ENCODE results near the gene YBX1.
"Not testable (repeated sequence)": the region's sequence is repeated elsewhere in the genome, so short reads cannot be mapped to it uniquely, and the experiment has no call there.

Gene YBX1

DNA sequence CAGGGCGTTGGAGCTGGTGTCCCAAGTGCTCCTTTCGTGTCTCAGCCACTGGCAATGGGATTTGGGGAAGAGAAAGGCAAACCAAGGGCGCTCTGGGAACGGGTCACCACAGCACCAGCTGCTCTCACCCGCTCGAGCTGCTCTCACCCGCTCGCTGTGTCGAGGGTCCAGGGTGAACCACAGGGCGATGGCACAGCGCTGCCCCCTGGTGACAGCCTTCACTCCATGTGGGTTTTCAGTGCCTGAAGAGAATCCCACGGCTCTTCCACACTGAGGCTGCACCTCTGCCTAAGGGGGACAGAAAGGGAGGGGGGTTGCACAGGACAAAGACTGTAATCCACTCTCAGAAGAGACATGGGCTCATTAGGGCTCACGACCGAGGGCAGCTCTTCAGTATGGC lies 64.9 kb downstream of the YBX1 start:
- H3K4me3 ChIP-seq (ENCODE audit: control insufficient read depth, low read depth, low read length): no peak overlapping the region
- DNase-seq (ENCODE audit: low read depth): no peak
- TF ChIP-seq, protein P1, sequence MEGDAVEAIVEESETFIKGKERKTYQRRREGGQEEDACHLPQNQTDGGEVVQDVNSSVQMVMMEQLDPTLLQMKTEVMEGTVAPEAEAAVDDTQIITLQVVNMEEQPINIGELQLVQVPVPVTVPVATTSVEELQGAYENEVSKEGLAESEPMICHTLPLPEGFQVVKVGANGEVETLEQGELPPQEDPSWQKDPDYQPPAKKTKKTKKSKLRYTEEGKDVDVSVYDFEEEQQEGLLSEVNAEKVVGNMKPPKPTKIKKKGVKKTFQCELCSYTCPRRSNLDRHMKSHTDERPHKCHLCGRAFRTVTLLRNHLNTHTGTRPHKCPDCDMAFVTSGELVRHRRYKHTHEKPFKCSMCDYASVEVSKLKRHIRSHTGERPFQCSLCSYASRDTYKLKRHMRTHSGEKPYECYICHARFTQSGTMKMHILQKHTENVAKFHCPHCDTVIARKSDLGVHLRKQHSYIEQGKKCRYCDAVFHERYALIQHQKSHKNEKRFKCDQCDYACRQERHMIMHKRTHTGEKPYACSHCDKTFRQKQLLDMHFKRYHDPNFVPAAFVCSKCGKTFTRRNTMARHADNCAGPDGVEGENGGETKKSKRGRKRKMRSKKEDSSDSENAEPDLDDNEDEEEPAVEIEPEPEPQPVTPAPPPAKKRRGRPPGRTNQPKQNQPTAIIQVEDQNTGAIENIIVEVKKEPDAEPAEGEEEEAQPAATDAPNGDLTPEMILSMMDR (IDR thresholded peaks at IDR 0.05; ENCODE audit: control insufficient read depth, insufficient read depth, low read depth, low read length, missing control alignments): peak; percentile 70

DNA sequence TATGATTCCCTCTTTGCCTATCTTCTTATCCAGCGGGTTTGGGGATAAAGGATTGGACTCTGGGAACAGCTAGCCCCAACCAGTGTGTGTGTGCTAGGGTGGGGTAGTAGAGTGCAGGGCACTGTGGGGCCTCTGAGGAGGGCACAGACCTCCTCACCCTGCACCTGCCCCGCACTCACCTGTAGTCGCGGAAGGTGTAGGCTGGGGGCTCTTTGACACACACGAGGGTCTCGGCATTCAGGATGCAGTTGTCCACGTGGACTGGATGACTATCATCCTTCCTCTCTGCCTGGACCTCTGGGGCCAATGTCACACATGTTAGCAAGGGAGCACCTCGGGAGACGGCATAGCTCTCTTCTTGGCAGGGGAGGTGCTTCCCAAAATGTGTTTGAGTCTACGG lies 65.8 kb downstream of the YBX1 start:
- no peak overlapping the region for H3K4me3 ChIP-seq (ENCODE audit: control insufficient read depth, low read depth, low read length)
- TF ChIP-seq, protein P1 (IDR thresholded peaks at IDR 0.05; ENCODE audit: control insufficient read depth, insufficient read depth, low read depth, low read length, missing control alignments): no peak
- no peak for DNase-seq (ENCODE audit: low read depth)

DNA sequence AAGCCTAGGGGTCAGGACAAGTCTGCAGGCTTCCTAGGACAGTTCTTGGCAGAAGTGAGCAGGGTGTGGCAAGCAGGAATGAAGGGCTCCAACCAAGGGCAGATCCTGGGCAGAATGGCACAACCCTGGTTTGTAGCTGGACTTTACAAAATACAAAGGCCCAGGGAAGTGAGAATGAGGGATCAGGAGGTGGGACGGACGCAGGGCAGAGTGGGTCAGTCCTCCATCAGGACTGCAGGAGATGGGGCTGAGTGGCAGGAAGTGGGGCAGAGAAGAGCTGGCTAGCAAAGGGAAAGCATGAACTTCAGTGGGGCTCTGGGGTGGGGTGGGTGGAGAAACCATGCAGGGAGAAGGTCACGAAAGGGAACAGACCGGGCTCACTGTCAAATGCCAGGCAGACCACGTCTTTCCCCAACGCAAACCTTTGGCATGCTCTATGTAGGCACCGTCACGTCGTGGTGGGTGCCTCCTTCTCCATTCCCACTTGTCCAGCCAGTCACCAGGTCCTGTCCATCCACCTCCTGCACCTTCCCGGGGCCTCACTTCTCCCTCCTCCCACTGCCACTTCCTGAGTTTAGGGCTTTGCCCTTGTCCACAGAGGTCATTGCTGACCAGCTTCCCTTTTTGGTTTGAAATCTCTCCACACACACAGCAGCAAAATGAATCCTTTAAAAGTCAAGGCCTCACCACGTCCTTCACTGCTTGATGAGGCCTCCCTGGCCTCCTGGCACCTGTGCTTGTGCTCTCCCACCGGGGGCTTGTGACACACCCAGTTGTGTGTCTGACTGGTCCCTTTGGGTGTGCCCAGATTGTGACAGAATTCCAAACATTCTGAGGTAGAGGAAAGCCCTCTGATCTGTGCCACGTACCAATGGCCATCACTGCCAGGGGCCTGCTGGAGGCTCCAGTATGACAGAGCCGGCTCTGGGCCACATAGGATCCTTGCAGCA lies 66.5 kb downstream of the YBX1 start:
- TF ChIP-seq, protein P1 (IDR thresholded peaks at IDR 0.05; ENCODE audit: control insufficient read depth, insufficient read depth, low read depth, low read length, missing control alignments): no peak
- DNase-seq (ENCODE audit: low read depth): no peak
- H3K4me3 ChIP-seq (ENCODE audit: control insufficient read depth, low read depth, low read length): no peak overlapping the region

DNA sequence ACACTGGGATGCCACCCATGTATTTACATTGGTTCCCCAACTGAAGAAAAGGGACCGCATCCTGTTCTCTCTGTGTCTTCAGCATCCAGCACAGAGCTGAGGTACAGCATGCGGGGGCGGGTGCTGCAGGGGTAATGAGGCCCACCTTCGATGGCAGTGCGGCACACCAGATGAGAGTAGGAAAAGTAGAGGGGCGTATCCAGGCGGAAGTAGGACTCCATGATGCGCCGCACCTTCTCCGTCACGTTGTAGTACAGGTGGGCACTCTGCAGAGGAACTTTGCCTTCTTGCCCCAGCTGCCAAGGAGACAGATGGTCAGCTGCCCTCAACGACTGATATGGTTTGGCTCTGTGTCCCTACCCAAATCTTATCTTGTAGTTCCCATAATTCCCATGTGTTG lies 67.8 kb downstream of the YBX1 start:
- no peak overlapping the region for H3K4me3 ChIP-seq (ENCODE audit: control insufficient read depth, low read depth, low read length)
- no peak for DNase-seq (ENCODE audit: low read depth)
- TF ChIP-seq, protein P1 (IDR thresholded peaks at IDR 0.05; ENCODE audit: control insufficient read depth, insufficient read depth, low read depth, low read length, missing control alignments): no peak

DNA sequence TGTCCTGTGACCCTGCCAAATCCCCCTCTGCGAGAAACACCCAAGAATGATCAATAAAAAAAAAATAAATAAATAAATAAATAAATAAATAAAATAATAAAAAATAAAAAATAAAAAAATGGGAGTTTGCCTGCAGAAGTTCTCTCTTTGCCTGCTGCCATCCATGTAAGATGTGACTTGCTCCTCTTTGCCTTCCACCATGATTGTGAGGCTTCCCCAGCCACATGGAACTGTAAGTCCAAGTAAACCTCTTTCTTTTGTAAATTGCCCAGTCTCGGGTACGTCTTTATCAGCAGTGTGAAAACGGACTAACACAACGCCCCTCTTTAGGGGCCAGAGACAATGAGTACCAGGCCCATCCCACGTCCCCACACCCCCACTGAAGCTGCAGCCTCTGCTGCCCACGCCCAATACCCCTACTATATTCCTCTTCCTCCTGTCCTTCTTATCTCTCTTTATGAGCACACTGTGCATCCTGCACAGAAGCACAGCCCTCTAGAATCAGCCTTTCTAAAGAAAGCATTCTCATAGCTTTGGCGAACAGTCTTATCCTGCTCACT lies 69.4 kb downstream of the YBX1 start:
- DNase-seq (ENCODE audit: low read depth); H3K4me3 ChIP-seq (ENCODE audit: control insufficient read depth, low read depth, low read length): not testable (repeated sequence)

DNA sequence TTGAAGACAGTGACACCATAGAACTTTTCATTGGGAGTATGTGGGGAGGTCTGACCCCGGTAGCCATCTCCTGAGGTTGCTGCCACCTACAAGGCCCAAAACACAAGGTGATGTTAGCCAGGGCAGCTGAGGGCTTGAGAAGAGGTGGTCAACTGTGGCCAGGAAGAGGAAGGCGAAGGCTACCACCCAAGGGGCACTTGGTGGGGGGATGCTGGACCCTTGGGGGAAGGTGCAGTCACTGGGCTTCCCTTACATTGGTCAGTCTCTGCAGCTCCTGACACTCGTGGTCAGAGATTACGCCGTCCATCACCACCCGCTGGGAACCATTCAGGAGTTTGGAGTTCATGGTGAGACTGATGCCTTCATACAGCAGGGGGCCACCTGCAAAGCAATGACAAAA lies 70.1 kb downstream of the YBX1 start:
- H3K4me3 ChIP-seq (ENCODE audit: control insufficient read depth, low read depth, low read length): no peak overlapping the region
- DNase-seq (ENCODE audit: low read depth): no peak
- TF ChIP-seq, protein P1 (IDR thresholded peaks at IDR 0.05; ENCODE audit: control insufficient read depth, insufficient read depth, low read depth, low read length, missing control alignments): no peak

DNA sequence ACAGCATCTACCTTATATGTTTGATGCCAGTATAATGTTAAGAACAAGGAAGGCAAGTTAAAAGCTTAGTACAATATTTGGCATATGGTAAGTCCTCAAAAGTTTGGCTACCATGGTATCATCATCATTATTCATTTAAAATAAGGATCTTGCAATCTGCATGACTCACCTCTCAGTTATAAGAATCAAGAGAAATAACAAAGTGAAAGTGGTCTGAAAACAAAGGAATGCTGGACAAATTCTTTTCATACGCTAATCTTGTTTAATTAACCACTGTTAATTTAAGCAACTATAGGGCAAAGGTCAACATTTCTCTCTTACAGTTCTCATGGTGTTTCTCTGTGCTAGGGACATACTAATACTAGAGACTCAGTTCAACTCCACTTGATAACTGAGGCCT lies 70.9 kb downstream of the YBX1 start:
- TF ChIP-seq, protein P1 (IDR thresholded peaks at IDR 0.05; ENCODE audit: control insufficient read depth, insufficient read depth, low read depth, low read length, missing control alignments): no peak
- peak; percentile 32 for DNase-seq (ENCODE audit: low read depth)
- no peak overlapping the region for H3K4me3 ChIP-seq (ENCODE audit: control insufficient read depth, low read depth, low read length)
